HG03469 (cell line): Measurements from ENCODE around the gene AGFG1.

Experiments
- ATAC-seq: cut with Tn5 transposase; IDR thresholded peaks from one replicate; pipeline ENCODE4 v1.9.1; 2021; ENCODE audit warnings: mild to moderate bottlenecking, moderate library complexity, moderate number of reproducible peaks; ENCODE audit not compliant: unreplicated experiment

Gene AGFG1

DNA sequence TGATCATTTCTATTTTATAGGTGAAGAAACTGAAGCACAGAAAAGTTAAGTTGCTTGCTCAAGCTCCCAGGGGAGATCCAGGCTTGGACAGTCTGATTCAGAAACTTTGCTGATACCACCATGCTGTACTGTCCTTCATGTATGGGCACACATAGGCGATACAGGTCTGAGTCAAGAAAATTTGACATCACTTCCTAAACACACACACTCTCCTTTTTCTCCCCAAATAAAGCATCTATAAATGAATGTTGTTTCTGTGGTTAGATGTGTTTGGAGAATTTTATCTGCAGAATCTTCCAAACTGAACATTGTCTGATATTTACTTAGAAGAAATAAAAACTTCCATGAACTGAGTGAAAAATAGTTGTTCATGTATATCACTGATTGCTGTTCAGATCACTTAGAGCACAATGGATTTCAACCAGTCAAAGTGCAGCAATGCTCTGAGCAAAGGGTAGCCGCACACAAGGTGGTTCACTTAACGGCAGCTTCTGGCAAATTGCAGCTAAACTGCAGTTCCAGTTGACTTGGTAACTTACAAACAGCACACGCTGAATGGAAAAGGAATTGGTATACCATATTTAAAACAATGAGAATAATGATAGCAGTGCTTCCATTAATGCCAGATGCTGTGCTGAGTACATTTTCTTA lies 10.0 kb upstream of the AGFG1 start:
- ATAC-seq, result peak; percentile 10

DNA sequence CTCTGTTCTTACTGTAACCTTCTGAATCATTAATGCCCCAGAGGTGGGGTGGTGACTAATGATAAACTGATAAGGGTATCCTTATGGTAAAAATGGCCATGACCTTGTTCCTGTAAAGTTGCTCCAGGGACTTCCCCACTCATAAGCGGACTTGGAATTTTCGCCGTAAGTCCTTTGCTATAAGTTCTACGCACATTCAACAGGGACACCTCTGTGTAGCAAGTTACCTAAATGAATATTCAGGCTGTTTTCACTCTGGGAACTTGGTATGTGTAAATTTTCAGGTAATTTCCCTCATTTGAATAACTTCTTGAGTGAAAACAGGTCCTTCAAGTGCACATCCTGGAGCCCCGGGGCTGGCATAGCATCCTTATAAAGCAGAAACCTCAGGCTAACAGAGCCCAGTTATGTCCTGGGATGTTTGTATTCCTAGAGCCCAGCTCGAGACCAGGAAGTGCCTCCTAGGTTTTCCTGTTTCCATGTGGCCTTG lies 9.4 kb upstream of the AGFG1 start:
- peak; percentile 34 for ATAC-seq

DNA sequence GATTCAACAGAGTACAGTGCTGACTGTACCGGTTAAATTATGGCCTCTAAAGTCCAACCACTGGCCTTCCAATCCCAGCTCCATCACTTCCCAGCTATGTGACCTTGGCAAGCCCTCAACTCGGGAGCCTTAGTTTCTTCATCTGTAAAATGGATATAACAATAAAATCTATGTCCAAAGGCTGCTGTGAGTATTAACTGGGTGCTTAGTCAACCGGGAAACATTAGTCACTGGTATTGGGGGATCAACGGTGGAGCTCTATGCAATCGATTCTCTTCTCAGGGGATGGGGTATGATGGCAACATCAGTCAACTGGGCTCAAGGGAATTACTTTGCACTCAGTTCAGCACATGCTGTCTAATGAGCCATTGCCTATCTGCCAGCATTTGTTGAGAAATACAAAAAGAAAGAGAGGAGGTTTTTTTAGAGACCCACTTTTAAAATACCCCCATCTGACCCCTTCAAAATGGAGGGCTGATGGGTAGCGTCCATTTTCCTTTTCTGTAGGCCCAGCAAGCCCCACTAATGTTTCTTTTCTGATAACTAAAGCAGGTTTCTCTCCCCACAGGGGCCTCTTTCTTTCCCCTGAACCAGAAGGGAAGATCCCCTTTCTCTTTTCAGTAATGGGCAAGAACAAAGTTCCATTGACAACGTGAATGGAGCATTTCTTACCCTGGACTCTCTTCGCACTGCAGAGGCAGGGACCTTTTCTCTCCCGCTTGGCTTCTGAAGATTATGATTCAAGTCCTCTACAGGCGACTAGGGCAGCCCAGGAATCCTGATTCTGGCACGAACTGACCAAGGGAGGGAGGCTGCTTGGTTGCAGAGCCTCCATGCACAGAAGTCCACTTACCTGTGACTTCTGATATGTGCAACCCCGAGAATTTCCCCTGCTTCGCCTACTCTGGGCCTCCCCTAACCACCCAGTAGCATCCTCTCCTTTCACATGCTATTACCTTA lies 8.7 kb upstream of the AGFG1 start:
- ATAC-seq, result no peak

DNA sequence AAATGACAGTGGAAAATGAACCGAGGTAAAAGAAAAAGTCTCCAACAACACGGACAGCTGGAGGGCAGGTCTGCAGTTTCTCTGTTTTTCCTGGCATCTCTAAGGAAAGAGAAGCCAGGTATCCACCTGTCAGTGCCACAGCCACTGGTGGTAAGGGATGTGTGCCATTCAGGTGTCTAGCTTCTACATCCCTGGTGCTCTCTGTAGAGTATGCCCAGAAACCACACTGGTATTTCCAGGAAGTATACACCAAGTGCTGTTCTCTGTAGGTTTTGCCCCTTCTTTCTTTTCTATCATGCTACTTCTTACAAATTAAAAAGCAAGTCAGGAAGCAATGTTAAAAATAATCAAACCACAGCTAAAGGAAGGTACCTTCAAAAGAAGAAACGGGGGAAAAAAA lies 7.6 kb upstream of the AGFG1 start:
- ATAC-seq, result no peak

DNA sequence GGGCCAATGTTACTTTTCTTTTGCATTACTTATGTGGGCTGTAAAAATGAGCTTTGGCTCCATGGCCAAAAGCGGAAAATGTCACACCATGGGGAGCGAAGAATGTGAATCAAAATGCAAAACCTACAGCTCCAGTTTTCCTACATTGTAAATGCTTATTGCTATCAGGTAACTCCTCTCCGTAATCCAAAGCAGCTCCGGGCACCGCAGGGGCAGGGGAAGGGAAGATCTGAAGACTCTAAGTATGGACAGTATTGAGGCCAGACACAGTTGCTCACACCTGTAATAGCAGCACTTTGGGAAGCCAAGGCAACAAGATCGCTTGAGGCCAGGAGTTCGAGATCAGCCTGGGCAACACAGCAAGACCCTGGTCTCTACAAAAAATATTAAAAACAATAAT lies 7.1 kb upstream of the AGFG1 start:
- ATAC-seq, result no peak

DNA sequence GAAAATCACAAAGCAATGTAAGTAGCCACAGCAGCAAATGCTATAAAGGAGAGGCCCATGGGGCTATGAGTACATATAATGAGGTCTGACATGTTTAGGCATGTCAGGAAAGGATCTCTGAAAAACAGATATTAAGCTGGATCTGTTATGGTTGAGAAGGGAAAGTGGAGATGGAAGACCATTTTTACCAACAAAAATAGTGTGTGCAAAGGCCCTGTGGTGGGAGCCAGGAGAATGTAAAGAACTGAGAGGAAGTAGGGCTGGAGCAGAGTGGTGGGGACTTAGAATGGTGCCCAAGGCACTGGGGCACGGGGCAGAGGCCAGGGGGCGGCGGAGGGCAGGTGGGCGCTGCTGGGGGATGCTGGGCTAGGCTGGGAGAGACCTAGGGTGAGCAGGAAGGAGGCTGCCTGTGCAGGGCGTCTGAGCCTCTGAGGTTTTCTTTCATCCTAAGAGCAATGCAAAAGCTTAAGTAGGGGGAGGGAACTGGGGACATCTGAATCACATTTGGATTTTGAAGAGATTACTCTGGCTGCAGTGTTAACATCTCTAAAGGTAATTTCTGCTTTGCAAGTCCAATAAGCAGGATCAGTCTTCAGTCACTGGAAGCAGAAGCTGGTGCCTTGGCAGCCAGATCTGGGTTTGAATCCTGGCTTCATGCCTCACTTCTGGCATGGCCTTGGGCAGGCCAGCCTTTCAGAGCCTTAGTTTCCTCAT lies 4.9 kb upstream of the AGFG1 start:
- no peak for ATAC-seq

DNA sequence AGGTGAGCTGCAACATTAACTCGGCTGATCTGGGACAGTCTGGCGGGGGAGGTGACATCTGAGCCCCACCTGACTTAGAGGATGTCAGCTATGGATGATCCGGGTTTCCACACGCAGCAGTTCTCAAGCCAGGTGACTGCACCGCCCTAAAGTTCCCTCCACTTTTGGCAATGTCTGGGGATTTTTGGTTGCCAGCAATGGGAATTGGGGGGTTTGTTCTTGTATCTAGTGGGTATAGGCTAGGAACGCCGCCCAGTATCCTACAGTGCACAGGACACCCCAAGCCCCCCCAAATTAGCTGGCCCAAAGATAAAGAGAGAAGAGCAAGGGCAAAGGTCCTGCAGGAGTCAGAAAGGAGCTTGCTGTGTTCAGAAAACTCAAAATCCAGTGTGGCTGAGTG lies 544 bp upstream of the AGFG1 start:
- no peak for ATAC-seq

DNA sequence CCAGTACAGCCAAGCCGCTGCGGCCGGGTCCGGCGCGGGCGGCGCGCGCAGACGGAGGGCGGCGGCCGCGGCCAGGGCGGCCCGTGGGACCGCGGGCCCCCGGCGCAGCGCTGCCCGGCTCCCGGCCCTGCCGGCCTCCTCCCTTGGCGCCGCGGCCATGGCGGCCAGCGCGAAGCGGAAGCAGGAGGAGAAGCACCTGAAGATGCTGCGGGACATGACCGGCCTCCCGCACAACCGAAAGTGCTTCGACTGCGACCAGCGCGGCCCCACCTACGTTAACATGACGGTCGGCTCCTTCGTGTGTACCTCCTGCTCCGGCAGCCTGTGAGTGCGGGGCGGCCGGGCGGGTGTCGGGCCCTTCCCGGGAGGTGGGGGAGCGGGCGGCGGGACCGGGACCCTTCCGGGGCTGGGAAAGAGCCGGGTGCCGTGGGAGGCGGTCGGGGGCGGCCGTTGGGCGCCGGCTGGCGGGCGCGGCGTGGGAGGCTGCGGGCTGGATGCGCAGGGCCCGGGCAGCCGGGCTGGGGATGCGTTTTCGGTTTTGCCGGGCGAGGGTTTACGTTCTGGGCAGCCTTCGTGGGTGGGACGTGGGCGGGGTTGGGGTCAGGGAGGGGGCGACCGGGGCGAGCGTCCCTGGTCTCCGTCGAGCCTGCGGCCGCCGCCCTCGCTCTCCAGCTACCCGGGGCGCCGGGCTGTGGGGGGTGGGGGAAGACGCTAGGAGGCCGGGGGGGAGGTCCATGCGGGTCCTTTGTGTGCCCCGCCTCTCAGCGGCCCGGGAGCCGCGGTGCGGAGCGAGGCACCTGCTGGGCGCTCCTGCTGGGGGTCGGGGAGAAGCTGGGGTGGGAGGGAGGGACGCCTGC lies 537 bp downstream of the AGFG1 start:
- ATAC-seq, result peak; percentile 37

DNA sequence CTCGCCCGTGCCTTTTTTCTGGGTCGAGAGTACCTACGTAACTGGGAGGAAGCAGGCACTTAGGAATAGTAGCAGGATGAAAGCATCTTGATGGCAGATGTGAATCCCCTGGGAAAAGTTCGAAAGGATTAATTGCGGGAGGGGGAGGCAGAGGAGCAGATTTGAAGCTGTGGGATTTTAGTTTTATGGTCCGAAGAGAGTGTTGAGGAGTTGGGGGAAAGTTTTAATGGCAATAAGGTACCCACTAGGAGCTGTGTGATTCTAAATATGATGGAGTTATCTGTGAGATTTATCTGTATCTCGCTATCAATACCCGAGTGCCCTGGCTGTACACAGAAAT lies 1.1 kb downstream of the AGFG1 start:
- ATAC-seq, result no peak

DNA sequence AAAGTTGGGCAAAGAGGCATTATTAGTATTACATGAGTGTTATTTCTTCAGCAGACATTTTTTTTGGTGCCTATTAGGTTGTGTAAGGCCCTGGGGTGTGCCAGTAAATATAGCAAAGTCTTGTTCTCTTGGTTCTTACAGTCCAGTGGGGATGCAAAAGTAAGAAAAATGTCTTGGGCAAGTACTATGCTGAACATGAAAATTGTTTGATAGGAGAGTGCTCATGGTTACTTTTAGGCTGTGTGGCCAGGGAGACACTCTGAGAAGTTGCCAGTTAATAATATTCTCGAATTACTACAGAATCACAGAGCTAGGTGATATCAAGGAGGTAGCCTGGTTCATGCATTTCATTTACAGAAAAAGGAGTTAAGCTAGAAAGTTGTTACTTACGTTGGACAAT lies 1.9 kb downstream of the AGFG1 start:
- ATAC-seq, result no peak

DNA sequence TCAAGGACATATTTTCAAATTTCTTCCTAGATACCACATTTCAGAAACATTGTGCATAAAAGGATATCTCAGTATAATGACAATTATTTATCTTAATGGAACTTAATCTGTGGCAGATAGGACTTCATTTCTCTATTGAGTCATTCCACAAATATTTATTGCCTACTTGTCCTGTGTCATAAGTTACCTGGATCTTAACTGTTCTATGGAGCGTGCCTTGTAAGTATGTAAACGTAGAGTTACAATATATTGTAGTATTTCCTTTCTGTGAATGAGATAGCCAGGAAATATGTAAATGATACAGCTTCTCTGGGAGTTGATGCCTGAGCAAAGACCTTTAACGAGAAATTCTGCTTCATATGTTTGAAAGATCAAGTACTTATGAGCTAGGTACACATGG lies 2.5 kb downstream of the AGFG1 start:
- ATAC-seq, result no peak

DNA sequence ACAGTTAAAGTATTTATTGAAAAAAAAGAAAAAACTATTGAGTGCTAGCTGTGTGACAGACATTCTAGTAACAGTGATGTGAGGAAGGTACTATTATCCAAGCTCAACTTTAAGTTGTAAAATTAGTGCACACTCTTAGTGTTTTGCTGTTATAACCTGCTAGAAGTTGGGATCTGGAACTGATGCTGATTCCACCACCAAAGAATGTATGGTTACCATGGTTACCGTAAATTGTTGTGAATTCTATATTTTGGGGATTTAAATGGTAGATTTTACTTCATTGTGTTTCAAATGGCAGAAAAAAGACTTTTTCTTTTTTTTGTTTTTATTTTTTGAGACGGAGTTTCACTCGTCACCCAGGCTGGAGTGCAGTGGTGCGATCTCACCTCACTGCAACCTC lies 5.3 kb downstream of the AGFG1 start:
- ATAC-seq, result no peak

DNA sequence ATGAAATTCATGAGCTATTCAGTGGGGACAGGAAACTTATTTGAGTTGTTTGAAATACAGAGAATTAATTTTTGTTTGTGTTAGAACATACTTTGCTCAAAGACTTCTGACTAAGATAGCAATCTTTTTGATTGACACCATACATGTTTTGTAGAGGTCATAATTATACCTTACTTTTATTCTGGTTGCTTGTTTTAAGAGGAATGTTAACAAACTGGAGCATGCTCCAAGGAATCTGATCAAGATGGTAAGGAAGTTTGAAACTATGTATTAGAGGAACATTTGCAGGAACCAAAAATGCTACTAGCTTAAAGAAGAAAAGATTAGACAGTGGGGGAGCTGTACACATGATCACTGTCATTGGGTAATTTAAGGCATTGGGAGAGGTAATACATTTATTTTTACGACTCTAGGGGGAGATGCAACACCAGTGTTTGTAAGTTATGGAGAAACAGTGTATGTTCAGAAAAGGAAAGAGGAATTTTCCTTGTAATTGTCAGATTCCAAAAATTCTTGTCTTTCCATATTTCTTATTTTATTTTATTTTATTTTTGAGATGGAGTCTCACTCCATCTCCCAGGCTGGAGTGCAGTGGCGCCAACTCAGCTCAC lies 8.0 kb downstream of the AGFG1 start:
- peak; percentile 23 for ATAC-seq

DNA sequence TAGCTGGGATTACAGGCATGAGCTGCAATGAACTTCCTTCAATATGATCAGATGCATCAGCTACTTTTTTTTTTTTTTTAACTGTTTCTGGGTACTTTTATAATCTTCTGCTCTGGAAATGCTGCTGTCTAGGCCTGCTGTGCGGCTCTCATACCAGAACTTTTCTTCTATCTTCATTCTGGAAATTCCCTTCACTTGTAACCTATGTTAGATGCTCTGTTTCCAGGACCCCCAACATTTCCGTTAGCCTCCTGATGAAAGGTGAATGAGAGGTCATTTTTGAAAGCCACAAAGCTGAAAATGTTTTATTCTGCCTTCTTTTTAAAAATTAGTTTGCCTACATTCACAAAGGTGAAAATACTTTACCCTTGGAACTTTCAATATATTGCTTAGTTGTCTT lies 8.6 kb downstream of the AGFG1 start:
- ATAC-seq, result no peak

DNA sequence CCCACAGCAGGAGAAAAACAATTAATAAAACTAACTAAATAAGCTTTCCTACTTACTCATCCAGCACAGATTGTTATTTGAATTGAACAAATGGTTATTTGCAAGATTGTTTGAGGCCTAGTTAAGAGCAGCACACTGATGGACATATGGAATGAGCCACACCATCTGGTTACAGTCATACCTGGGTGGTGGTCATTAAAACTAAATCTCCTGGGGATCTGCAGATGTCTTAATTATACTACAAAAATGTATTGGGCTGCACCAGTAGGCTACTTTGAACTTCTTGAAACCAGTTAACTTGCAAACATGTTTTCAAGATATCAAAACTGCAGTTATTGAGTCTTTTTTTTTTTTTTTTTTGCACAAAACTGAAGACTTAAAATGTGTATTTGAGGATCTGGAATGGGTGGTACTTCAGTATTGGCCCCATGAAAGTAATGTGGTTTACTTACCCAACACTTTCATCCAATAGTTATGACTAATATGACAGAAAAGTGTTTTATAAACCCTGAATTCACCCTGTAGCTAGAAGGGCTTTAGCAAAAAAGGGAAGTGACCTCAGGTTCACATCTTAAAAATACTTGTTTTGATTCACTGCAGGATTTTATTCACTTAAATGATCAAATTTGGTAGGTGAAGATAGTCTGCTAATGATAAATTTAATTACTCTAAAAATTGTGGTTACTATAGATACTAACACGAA lies 10.8 kb downstream of the AGFG1 start:
- ATAC-seq, result peak; percentile 89

DNA sequence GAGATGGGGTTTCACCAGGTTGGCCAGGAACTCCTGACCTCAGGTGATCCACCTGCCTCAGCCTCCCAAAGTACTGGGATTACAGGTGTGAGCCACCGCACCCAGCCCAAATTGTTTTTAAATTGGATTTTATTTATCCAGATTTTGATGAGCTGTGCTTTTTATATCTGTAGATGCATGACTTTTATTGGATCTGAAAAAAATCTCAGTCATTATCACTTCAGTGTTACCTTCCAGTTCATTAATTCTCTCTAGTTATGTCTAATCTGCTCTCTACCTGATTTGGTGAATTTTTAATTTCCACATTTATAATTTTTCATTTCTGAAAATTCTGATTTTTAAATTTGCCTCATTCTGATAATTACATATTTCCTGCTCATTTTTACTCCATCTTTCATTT lies 13.5 kb downstream of the AGFG1 start:
- ATAC-seq, result no peak

DNA sequence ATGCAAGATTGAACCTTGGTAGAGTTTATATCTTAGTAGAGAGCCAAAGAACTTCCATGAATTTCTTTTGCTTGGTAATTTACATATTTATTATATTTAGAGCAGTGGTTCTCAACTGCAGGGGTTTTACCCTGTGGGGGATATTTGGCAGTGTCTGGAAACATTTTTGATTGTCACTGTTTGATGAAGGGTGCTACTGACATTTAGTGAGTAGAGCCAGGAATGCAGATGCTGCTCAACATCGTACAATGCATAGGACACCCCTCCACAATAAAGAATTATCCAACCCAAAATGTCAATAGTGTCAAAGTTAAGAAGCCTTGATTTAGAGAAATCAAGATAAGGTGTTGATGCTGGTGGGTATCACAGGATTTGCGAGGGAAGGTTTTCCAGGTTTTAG lies 14.7 kb downstream of the AGFG1 start:
- no peak for ATAC-seq

DNA sequence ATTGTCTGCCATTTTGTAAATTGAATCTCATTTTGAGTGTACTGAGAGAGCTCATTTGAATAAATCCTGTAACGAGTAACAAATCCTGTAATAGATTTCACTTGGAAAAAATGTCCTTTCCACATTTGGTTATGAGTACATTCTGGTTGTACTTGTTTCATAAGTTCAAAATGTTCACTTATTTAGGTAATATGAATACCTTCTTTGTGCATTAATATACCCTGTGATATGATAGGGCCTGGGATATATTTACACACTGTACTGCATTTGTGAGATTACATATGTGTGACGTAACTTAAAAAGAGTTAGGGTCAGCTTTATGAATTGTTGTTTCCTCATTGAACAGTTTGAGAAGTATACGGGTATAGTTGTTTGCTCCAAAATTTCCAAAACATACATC lies 16.1 kb downstream of the AGFG1 start:
- no peak for ATAC-seq

DNA sequence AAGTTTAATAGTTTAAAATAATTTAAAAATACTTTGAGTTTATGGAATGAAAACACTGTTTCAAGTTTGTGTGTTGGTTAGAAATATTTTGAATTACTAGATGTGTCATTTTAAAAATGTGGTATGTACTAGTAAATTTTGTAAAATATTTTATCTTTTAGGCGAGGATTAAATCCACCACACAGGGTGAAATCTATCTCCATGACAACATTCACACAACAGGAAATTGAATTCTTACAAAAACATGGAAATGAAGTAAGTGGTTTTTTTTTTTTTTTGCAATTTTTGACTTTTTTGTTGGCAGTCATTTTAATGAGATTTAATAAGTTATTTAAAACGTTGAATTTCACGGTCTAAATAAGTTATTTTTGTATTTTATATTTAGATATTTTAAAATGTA lies 19.4 kb downstream of the AGFG1 start:
- no peak for ATAC-seq

DNA sequence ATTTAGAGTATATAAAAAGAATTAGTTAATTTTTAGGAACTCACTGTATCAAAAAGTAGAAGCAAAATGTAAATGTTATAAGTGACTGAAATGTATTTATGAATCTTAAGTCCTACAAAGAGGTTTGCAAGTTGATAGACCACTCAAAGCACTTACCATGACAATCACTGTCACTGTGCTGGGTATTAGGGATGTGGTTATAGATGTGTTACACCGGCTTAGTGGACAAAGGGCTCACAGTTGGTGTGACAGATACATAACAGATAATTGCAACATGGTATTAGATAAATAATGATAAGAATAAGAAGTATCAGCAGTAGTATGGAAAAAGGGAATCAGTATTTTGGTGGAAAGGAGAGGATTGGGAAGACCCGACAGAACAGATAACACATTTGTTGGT lies 21.6 kb downstream of the AGFG1 start:
- ATAC-seq, result no peak
